GM19455 (cell line): ENCODE measurements around the gene MMP3.
"Not testable (repeated sequence)": the region's sequence is repeated elsewhere in the genome, so short reads cannot be mapped to it uniquely, and the experiment has no call there.

Experiments used
- ATAC-seq: cut with Tn5 transposase; IDR thresholded peaks from one replicate; pipeline ENCODE4 v1.9.1; 2021; ENCODE audit not compliant: unreplicated experiment

Gene MMP3

GRCh38 chr11:102843489-102843888 lies at the start of gene MMP3:
Gene MMP3, minus strand, starts transcription at chr11:102843609. Its CDS starts 63 bp downstream, at chr11:102843546.
- no peak for ATAC-seq

- ATAC-seq, result no peak
Measured at GRCh38 chr11:102891736-102892135, 48.3 kb upstream of the MMP3 start.

GRCh38 chr11:102886999-102887398 lies 43.6 kb upstream of the MMP3 start:
- ATAC-seq, result no peak

- no peak for ATAC-seq
Measured at GRCh38 chr11:102883141-102883540, 39.7 kb upstream of the MMP3 start.

GRCh38 chr11:102882389-102883024 lies 39.1 kb upstream of the MMP3 start:
- ATAC-seq, result no peak

GRCh38 chr11:102879801-102880200 lies 36.4 kb upstream of the MMP3 start:
- no peak for ATAC-seq

- ATAC-seq, result no peak
Measured at GRCh38 chr11:102878595-102878994, 35.2 kb upstream of the MMP3 start.

- no peak for ATAC-seq
Measured at GRCh38 chr11:102874852-102875251, 31.4 kb upstream of the MMP3 start, which contains the start of gene MMP12. Gene MMP12, minus strand, starts transcription at chr11:102874982. Its CDS starts 45 bp downstream, at chr11:102874937.

- not testable (repeated sequence) for ATAC-seq
Measured at GRCh38 chr11:102869354-102869964, 26.1 kb upstream of the MMP3 start.

- ATAC-seq, result no peak
Measured at GRCh38 chr11:102868339-102868738, 24.9 kb upstream of the MMP3 start.

GRCh38 chr11:102864724-102865123 lies 21.3 kb upstream of the MMP3 start:
- no peak for ATAC-seq

- no peak for ATAC-seq
Measured at GRCh38 chr11:102853956-102854355, 10.5 kb upstream of the MMP3 start.

- ATAC-seq, result no peak
Measured at GRCh38 chr11:102853055-102853454, 9.6 kb upstream of the MMP3 start.

GRCh38 chr11:102850973-102851745 lies 7.8 kb upstream of the MMP3 start:
- no peak for ATAC-seq

- ATAC-seq, result no peak
Measured at GRCh38 chr11:102849311-102849710, 5.9 kb upstream of the MMP3 start.

- ATAC-seq, result no peak
Measured at GRCh38 chr11:102846292-102846691, 2.9 kb upstream of the MMP3 start.

GRCh38 chr11:102842930-102843329 lies 479 bp downstream of the MMP3 start:
- no peak for ATAC-seq

GRCh38 chr11:102840018-102840417 lies 3.4 kb downstream of the MMP3 start:
- no peak for ATAC-seq

GRCh38 chr11:102837646-102838045 lies 5.8 kb downstream of the MMP3 start:
- no peak for ATAC-seq

GRCh38 chr11:102837156-102837555 lies 6.3 kb downstream of the MMP3 start:
- no peak for ATAC-seq

- no peak for ATAC-seq
Measured at GRCh38 chr11:102836290-102836875, 7.0 kb downstream of the MMP3 start.

GRCh38 chr11:102833731-102834130 lies 9.7 kb downstream of the MMP3 start:
- ATAC-seq, result no peak
